ENCODE data around the gene SDF2.
"Not testable (repeated sequence)": the region's sequence is repeated elsewhere in the genome, so short reads cannot be mapped to it uniquely, and the experiment has no call there.

The SDF2 gene

DNA sequence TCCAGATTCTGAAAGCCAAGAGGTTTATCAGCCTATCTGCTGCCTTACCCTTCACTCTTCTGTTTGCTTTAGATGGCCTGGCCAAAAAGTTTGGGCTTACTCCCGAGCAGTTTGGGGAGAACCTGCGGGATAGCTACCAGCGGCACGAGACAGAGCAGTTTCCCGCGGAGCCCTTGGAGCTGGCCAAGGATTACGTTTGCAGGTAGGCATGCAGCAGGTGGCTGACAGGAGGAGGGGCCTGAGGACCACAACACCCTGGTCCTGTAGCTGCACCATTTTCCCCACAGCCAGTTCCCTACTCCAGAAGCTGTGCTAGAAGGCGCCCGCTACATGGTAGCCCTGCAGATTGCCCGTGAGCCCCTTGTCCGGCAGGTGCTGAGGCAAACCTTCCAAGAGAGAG, 20.9 kb upstream of the SDF2 start:
- DNase-seq: no peak

DNA sequence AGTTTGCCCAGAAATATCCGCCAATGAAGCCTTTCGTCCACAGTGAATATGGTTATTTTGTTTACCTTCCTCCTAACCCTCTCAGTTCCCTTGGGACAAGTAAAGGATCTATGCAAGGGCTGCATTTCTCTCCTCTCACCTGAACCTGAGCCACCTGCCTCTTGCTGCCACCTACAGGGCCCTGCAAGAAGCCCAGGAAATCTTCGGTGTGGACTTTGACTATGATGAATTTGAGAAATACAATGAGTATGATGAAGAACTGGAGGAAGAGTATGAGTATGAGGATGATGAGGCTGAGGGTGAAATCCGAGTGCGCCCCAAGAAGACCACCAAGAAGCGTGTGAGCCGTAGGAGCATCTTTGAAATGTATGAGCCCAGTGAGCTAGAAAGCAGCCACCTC, 14.3 kb upstream of the SDF2 start:
- DNase-seq: no peak

DNA sequence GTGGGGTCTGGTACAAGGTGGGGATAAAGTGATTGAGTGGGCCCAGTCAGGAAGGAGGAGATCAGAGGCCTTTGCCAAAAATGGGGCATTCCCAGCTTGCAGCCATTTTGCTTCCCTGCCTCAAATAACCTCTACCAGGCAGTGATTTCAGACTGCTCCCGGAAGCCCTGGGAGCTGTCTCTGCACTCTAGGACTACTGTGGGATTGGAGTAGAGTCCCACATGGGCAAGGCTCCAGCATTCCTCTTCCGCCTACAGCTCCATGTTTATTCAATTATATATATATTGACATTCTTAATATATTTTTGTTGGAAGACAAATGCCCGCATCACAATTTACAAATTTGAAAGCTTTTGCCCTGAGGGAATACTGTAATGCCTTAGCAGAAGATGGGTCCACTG, 13.8 kb upstream of the SDF2 start:
- no peak for DNase-seq

DNA sequence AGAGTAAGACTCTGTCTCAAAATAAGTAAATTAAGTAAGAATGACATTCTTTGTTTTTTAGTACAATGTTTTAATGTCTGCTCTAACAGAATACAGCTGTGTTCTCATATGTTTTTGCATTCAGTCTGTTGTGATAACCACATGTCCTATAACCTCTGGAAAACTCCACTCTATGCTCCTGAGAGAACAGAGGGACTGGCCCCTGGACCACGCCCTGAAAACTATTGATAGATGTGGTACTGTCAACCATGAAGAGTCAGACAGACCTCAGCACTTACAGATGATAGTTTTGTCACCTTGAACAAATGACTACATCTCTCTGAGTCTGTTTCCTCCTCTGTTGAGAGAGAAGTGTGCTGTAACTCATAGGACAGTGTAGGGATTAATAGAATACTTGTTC, 8.2 kb upstream of the SDF2 start:
- DNase-seq: no peak

DNA sequence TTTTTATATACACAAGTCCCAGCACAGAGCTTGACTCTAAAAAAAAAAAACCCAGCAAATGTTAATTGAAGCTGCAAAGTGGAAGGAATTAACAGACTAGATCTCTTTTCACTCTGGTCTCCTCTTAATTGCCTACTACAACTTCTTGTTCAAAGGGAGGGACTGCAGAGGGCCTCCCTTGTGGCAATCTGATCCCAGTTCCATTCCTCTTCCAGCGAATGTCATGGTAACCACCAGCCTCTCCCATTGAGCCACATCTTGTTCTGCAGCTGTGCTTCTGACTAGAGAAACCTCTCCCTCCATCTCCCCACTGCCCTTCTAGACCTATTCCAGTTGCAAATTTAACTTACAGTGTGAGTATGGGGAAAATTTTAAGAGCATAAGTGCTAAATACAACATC, 6.2 kb upstream of the SDF2 start:
- no peak for DNase-seq

DNA sequence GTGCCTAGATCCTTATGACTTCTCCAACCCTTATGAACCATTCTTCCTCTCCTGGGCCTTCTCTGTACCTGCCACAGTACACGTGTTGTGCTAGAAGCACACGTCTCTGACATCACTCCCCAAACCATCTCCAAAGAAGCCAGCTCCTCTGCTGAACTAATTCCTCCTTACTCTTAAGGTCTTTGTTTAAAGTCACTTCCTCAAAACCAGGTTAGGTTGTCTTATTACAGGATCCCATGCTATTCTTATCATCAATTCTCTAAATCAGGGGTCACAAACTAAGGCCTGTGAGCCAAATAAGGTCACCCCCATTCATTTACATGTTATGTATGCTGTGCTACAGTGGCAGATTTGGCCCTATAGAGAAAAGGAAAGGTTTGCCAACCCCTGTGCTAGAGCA, 4.3 kb upstream of the SDF2 start:
- DNase-seq: no peak

DNA sequence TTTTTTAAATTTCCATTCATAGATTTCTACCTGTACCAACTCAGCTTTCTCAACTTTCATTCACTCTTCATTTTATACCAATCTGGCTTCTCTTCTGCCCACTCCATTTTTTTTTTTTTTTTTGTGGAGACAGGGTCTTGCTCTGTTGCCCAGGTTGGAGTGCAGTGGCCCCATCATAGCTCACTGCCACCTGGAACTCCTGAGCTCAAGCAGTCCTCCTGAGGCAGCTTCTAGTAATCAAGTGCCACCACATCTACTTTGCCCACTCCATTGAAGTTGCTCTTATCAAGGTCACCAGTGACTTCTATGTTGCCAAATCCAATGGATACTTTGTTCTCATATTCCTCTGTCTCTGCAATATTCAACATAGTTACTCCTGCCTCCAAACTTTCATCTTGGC, 2.0 kb upstream of the SDF2 start:
- no peak for DNase-seq

DNA sequence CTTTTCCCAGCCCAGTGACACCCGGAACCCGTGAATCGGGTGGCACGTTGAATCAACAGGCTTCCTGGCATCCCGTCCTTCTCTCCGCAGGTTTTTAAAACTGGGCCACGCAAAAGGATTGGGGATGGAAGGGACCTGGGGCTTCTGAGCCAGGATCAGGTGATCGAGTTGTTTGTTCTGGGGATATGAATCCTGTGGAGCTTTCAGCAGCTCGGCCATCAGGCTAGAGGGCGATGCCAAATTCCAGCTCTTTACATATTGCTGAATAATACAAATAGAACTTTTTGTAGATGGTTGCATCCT, 772 bp upstream of the SDF2 start:
- DNase-seq: no peak

DNA sequence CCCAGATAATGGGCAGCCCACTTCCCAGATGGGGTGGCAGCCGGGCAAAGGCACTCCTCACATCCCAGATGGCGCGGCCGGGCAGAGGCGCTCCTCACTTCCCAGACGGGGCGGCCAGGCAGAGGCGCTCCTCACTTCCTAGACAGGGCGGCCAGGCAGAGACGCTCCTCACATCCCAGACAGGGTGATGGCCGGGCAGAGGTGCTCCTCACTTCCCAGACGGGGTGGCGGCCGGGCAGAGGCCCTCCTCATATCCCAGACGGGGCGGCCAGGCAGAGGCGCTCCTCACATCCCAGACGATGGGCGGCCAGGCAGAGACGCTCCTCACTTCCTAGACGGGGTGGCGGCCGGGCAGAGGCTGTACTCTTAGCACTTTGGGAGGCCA, 2.2 kb downstream of the SDF2 start:
- DNase-seq: not testable (repeated sequence)

DNA sequence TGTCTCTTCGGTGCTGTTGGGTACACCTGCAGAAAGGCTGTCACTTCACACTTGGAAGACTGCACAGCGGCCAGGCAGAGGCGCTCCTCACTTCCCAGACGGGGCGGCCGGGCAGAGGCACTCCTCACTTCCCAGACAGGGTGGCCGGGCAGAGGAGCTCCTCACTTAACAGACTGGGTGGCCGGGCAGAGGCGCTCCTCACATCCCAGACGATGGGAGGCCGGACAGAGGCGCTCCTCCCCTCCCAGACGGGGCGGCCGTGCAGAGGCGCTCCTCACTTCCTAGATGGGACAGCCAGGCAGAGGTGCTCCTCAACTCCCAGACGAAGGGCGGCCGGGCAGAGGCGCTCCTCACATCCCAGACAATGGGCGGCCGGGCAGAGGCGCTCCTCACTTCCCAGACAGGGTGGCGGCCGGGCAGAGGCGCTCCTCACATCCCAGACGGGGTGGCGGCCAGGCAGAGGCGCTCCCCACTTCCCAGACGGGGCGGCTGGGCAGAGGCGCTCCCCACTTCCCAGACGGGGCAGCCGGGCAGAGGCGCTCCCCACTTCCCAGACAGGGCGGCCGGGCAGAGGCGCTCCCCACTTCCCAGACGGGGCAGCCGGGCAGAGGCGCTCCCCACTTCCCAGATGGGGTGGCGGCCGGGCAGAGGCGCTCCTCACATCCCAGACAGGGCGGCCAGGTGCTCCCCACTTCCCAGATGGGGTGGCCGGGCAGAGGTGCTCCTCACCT, 2.8 kb downstream of the SDF2 start:
- not testable (repeated sequence) for DNase-seq

DNA sequence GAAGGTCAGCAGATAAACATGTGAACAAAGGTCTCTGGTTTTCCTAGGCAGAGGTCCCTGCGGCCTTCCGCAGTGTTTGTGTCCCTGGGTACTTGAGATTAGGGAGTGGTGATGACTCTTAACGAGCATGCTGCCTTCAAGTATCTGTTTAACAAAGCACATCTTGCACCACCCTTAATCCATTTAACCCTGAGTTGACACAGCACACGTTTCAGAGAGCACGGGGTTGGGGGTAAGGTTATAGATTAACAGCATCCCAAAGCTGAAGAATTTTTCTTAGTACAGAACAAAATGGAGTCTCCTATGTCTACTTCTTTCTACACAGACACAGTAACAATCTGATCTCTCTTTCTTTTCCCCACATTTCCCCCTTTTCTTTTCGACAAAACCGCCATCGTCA, 3.4 kb downstream of the SDF2 start:
- not testable (repeated sequence) for DNase-seq

DNA sequence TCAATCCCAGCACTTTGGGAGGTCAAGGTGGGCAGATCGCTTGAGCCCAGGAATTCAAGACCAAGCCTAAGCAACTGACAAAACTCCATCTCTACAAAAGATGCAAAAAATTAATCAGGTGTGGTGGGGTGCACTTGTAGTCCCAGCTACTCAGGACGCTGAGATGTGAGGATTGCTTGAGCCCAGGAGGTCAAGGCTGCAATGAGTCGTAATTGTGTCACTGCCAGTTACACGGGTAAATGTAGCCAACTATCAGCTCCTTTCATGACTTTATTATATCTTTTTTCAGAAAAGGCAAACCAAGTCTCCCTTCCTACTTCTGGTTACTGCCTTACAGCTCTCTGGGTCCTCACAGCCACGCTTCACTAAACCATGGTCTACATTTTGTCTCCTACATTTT, 4.0 kb downstream of the SDF2 start:
- no peak for DNase-seq

DNA sequence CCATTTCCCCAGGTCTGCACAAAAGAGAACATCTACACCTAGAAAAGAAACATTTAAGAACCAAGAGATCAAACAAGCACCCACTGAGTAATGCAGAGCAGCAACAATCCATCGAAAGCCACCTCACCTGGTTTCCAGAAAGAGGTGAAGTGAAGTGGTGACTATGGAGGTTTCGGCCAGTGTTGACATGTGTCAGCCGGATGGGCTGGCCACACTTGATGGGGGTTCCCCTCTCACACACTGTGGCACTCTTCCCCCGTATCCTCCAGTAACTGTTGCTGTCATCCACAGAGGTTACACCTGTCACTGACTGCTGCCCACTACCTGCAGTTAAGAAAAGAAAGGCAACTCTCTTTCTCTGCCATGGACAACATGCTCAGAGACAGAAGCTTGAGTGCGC, 6.5 kb downstream of the SDF2 start:
- DNase-seq: no peak

DNA sequence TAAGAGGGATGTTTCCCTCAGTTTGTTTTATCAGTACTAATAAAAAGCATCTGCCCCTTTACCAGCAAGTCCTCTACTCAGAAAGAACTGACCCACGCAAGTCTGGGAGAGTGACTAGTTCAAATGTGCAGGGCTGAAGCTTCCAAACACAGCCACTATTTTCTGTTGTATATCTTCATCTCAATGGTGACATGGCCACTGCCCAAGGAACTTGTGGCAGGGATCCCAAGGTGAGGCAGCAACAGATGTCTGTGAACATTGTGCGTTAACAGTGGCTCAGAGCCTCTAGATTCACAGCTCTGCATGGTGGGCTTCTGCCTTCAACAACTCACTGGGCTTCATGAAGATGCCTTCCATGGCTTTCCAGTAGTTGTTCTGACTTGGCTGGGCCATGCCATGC, 13.0 kb downstream of the SDF2 start:
- no peak for DNase-seq

DNA sequence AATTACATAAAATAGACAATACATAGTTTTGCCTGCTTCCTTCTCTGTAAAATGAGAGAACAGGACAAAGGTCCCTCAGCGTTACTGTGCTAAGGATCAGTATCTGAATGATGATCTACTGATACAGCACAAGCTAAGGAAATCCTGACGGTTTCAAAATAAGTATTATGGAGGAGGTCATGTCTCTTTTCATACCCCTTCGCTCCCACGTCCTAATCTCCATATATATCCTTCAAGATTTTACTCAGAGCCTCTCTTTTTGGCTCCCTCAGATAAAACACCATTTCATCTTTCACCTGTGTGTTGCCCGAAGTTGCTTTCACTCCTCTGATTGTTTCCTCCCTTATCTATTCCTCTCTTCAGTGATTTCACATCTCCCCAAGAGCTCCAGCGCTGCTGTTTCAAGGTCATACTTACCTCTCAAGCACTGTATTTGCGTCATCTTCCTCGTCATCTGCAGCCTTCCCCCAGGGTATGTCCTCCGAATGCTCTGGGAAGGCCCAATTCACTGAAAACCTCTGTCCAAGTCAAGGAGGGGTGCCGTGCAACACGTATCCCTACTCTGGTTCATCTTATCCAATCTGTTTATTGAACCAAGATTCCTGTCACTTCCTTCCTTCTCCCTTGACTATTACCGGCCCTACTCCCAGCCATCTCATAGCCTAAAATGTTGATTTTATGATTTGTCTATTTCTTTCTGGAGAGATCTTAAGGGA, 15.5 kb downstream of the SDF2 start:
- DNase-seq: no peak

DNA sequence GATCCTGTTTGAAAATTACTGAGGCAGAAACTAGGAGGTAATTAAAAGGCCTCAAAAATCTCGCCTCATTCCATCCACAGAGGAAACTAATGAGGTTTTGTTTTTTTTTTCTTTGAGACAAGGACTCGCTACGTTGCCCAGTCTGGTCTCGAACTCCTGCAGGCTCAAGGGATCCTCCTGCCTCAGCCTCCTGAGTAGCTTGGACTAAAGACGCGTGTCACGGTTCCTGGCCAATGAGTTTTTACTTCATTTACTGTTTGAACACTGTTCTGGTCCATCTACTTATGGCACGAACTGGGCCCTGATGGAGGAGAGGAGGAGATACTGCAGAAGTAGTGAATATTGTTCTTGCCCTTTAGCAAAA, 16.1 kb downstream of the SDF2 start:
- DNase-seq: no peak

DNA sequence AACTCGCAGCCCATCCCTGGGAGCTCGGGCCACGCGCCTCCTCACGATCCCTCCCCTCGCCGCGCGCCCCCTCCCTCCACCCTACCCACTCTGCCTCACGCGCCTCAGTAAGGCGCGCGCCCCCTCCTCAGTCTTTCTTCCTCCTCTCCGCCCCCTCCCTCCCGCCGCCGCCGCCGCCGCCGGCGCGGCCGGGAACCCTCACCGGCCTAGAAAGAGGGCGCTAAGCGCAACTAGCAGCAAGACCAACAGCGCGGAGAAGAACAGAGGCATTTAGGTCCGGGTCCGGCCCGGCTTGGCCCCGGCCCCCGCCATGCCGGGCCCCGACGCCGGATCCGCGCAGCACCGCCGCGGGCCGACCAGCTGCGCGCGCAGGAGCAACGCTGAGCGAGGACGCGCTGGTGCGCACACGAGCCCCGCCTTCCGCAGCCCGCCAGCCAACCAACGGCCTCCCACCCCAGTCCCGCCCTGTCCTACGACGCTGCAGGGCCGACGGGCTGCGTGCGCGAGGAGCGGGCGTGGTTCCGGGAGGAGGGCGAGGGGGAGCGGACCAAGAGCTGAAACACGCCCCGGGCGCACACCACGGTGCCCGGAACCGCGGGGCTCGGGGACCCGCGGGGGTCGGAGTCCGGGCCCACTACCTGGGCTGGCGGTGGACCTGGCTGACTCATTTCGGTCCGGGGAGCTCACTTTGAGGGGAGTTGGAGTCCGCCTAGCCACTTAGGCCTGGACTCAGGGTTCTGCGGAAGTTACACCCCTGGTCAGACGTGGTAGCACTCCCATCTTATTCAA, 16.7 kb downstream of the SDF2 start, which contains the start of gene BLTP2:
Gene BLTP2 (minus strand): TSS at position 372 of the 789 bp plus-strand sequence. CDS start 102 bp downstream, at position 270.
- DNase-seq: peak; percentile 83

DNA sequence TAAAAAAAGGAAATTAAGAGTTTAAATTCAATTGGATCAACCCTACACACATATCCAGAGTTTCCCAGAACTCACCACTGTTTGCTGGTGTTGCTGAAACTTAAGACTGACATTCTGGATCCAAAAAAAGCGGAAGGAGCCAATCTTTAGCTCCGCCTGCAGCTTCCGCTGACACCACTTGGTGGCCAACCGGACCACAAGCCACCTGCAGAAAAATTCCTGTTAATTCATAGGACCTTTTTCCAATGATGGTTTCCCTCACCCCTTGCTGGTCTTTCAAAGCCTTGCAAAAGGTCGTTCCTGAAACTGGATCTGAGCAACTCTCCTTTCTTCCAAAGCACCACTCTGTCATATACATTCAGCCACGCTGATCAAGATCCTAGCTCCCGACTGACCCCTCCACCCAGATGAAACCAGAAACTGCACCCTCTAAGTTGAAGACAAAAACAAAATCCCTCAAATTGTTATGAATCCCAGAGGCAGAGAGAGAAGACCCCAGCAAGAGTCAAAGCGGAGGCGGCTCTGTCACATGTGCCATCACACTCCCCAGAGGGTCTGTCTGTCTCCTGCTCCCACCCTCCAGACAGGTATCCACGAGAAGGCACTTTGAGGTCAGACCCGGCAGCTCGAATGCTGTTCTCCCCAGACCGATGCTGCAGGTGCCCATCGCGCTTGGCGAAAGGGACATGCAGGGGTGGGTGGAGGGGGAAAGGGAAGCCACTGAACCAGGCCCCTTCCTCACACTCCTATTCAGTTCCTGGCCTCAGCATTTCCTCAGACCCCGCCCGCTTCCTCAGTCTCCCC, 17.5 kb downstream of the SDF2 start:
- DNase-seq: peak; percentile 17

DNA sequence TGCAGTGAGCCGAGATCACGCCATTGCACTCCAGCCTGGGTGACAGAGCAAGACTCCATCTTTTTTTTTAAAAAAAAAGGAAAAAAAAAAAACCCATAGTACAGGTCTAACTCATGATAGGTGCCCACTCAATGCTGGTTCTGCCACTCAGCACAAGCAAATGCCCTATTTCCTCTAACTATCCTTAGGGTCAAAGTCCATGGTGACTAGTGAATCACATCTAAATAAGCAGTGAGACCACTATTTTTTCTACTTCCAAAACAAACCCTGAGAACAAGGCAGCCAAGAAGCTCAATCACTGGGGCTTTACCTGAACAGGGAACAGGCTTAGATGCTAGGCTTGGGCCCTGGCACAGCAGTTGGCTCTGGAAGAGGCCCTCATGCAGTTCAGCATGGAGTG, 20.1 kb downstream of the SDF2 start:
- DNase-seq: no peak

DNA sequence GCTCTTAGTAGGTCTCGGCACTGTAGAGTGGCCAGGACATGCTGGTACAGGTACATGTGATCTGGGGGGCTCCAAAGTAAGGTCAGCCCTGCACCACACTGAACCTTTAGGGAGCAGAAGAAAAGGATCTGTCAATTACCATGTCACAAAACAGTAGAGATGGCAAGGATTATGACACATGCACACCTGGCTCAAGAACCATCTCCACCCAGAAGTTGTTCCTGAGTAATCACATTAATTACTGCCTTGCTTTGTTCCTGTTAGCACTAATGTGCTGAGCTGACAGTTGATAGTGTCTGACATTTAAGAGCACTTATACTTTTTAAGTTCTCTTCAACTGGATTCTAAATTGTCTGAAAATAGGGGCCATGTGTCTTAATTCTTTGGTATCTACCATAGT, 26.2 kb downstream of the SDF2 start:
- no peak for DNase-seq

DNA sequence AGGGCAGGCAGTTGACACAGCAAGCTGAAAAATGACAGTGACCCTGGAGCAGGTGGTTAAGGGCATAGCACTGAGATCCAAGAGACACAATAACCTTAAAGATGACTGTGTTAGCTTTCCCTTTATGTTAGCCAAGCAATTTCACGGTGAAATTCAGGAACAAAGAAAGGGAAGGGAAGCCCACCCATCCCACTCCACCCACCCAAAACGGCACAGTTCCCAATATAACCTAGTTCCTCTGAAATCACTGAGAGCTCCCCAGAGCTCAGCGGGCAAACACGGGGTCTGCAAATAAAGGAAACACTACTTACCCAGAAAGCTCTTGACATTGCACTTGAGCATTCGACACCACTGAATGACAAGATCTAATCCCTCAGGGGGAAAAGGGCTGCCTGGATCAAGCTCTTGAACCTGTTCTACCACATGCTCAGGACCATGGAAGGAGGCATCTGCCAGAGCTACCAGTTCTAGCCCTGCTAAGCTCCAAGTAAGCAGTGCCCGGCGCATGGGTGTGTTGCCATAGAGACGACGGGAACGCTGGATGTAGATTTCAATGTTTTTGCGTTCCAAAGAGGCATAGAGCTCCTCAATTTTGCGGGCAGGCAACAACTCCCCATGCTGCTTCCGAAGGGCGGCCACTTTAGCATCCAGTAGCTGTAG, 27.4 kb downstream of the SDF2 start:
- no peak for DNase-seq

DNA sequence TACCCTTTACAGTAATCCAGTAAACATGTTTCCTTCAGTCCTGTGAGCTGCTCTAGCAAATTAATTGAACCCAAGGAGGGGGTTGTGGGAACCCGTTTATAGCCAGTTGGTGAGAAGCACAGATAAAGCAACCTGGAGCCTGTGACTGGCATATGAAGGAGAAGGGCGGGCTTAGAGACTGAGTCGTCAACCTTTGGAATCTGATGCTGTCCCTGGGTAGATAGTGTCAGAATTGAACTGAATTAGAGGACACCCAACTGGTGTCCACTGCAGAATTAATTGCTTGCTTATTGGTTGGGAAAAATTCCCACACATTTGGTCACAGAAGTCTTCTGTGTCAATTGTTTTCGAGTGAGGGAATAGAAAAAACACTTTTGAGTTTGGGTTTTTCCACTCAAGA, 34.9 kb downstream of the SDF2 start:
- no peak for DNase-seq

DNA sequence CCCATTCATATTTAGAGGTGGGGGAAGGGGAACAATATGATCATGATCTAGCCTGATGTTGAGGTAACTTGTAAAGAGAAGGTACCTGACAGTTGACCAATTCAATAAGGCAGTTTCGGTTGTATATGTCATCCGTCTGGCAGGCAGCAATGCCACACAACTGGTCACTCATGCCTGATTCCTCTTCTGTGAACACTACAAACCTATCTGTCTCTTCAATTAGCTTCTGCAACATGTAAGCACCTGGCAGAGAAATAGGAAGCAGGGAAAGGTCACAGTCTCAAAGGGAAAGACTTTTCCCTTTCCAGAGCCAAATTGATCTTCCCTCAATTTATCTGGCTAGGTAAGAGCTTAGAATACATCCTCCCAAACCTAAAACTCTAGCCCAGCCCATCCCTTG, 37.6 kb downstream of the SDF2 start:
- no peak for DNase-seq

Measured in NCI-H1694 (cell line).